Umbilical cord (tissue), 1 donor: ENCODE data around the gene EML4. TPM values are rescaled to one million over a fixed set of nuclear protein-coding genes. Genes with fewer than 3 reads are reported as not detected.

ENCODE experiments used
- total RNA-seq: library from RNA; depleted of rRNA; stranded (reverse); fragments of >200 nt; gene quantifications from one replicate; pipeline ENCODE4 v1.2.3, GENCODE V29; 2014; ENCODE audit warnings: low replicate concordance; ENCODE audit not compliant: insufficient read depth

EML4 gene
- total RNA-seq, 1 donor from 2014 or later = 84.0 TPM

Other genes with a start within 250 kb of the EML4 start
- gene PKDCC, start 121.3 kb upstream of the EML4 start, total RNA-seq = 93.2 TPM
- 165 TPM for gene COX7A2L, start 191.9 kb downstream of the EML4 start, total RNA-seq